Motor neuron (in vitro differentiated cells): ENCODE measurements around the gene SMARCA2. TPM values are rescaled to one million over a fixed set of nuclear protein-coding genes. Genes with fewer than 3 reads are reported as not detected.
A peak's percentile ranks its signal among the peaks of the same experiment; 100 is the strongest.

ENCODE experiments used
- ATAC-seq, 8 experiments: fragments of 200-7000 bp; cut with Tn5 transposase; replicated peaks in 6 of 8; 2 replicates each; pipeline ENCODE4 v1.8.0; 2021; ENCODE audit warnings: mild to moderate bottlenecking in 8 of 8, moderate library complexity in 8 of 8
- H3K27ac ChIP-seq, 2 donors: fragments of 250-450 bp; sonication (Bioruptor Pico); 2 replicates each; pipeline ENCODE4 v1.9.0; 2021; ENCODE audit warnings: antibody characterized with exemption in 2 of 2, mild to moderate bottlenecking in 2 of 2, moderate library complexity in 1 of 2
- H3K4me1 ChIP-seq, 2 donors: fragments of 250-450 bp; sonication (Bioruptor Pico); replicated peaks in 1 of 2; 2 replicates each; pipeline ENCODE4 v1.6.1; 2021; ENCODE audit warnings: antibody characterized with exemption in 2 of 2, mild to moderate bottlenecking in 2 of 2, moderate library complexity in 1 of 2
- H3K4me3 ChIP-seq, 5 donors: fragments of 250-450 bp; sonication (Bioruptor Pico); 2 replicates each; pipeline ENCODE4 v1.9.0; 2021; ENCODE audit warnings: antibody characterized with exemption in 5 of 5, mild to moderate bottlenecking in 5 of 5, moderate library complexity in 4 of 5
- WGBS, 10 experiments: fragments of 450-650 bp; shearing (Covaris generic); methylation state at CpG; one replicate each; pipeline ENCODE4 v1.0.0; 2022; 5-methylcytosine and 5-hydroxymethylcytosine counted together
- in situ Hi-C, 9 experiments: fragments of 400-800 bp; cut with MboI; loops; one replicate each; pipeline ENCODE4 v1.15.0; 2021; ENCODE audit warnings: low sequenced_read_pairs in 9 of 9, low pct_unique_long_range_greater_than_20kb in 2 of 9; ENCODE audit not compliant: unreplicated experiment in 9 of 9
- total RNA-seq, 8 experiments: library from RNA; unstranded; fragments of 300-600 nt; gene quantifications; 2 replicates each; pipeline versions ENCODE4 v1.2.3 to v1.2.4, GENCODE V29; 2022

Gene SMARCA2
- total RNA-seq, 8 experiments from 2014 or later = 16.7 to 217 (median 66.6) TPM

- in situ Hi-C loops = no loop called here
- peaks cover 0 to 4% of the 10 kb centered on the region in 2 donors for H3K4me1 ChIP-seq
- ATAC-seq = no peak
- no peak overlapping the region for H3K27ac ChIP-seq
- 33 to 100% (median 90%) methylated on average over 1 to 2 of the region's 2 CpGs; no CpG with 5 or more reads in 1 of the 10 experiments for WGBS, 10 experiments
- no peak overlapping the region for H3K4me3 ChIP-seq
Observed at GRCh38 chr9:2029666-2030170, 14.6 kb downstream of the SMARCA2 start.

- Histone ChIP-seq H3K4me1 (no peaks in the 10 kb centered on the region), H3K27ac (no peak overlapping the region), H3K4me3 (no peak overlapping the region)
- WGBS, 10 experiments = 21 to 88% (median 65%) methylated on average over 2 to 5 of the region's 5 CpGs
- no peak for ATAC-seq
- in situ Hi-C loops = no loop called here
Observed at GRCh38 chr9:2032234-2032633, 17.1 kb downstream of the SMARCA2 start.

DNA sequence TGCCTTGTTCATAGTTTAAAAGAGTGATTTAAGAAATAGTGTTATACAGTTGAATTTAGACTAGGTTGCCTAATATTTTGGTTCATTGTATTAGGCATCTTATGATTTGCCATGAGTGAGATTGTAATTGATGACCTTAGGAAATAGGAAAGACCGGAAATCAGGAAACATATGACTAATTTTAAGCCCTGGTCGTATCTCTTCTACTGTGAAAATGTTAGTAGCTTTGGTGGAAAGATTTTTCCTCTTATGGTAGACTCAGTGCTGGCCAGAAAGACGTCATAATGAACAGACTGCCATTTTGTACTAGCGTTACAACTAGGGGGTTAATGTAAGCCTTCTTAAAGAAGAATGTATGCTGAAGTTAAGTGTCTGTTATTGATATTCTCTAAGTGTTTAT is 21.7 kb downstream of the SMARCA2 start:
- no peak overlapping the region for H3K27ac ChIP-seq

DNA sequence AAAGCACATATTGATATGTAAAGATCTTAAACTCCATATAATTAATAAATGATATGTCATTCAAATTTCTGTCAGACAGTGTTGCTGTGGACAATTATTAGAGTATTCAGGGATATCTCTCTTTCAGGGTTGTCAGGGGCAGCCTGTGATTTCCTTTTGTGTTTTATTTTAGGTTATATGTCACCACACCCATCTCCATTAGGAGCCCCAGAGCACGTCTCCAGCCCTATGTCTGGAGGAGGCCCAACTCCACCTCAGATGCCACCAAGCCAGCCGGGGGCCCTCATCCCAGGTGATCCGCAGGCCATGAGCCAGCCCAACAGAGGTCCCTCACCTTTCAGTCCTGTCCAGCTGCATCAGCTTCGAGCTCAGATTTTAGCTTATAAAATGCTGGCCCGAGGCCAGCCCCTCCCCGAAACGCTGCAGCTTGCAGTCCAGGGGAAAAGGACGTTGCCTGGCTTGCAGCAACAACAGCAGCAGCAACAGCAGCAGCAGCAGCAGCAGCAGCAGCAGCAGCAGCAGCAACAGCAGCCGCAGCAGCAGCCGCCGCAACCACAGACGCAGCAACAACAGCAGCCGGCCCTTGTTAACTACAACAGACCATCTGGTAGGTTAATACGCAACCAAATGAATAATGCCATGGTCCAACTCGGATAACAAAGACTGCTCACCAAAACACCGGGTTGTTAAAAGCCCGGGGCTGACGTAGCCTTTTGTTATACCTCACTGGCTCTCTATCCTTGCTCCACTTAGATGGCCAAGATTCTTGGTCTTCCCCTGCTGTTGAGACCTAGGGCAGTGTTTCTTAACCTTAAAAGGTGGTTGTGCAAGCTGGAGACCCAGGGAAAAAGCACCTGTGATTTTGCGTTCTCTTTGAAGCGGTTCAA is 24.4 kb downstream of the SMARCA2 start:
- Histone ChIP-seq H3K27ac (no peak overlapping the region), H3K4me3 (no peak overlapping the region), H3K4me1 (peaks cover 3% of the 10 kb centered on the region in 2 donors)
- WGBS, 10 experiments = 20 to 100% (median 59%) methylated on average over 1 to 19 of the region's 20 CpGs; no CpG with 5 or more reads in 2 of the 10 experiments
- peak in 1 of 8 experiments; percentile 71 for ATAC-seq
- in situ Hi-C loops = no loop called here

More for the DNA sequence above, 21.7 kb downstream of the SMARCA2 start:
- peaks cover 0 to 3% of the 10 kb centered on the region in 2 donors for H3K4me1 ChIP-seq
- in situ Hi-C loops = no loop called here
- 50 to 100% (median 96%) methylated on average over 2 to 4 of the region's 4 CpGs; no CpG with 5 or more reads in 1 of the 10 experiments for WGBS, 10 experiments
- no peak overlapping the region for H3K4me3 ChIP-seq
- no peak for ATAC-seq

- in situ Hi-C loops = no loop called here
- no peak for ATAC-seq
- no peak overlapping the region for H3K4me3 ChIP-seq
- H3K27ac ChIP-seq = no peak overlapping the region
- WGBS, 10 experiments = 80 to 100% (median 93%) methylated on average over 1 to 3 of the region's 3 CpGs; no CpG with 5 or more reads in 2 of the 10 experiments
- H3K4me1 ChIP-seq = peaks cover 3% of the 10 kb centered on the region in 2 donors
Observed at GRCh38 chr9:2040828-2041227, 25.7 kb downstream of the SMARCA2 start.

GRCh38 chr9:2041736-2042135 is 26.6 kb downstream of the SMARCA2 start:
- Histone ChIP-seq H3K27ac (no peak overlapping the region), H3K4me3 (no peak overlapping the region), H3K4me1 (peaks cover 3% of the 10 kb centered on the region in 2 donors)
- in situ Hi-C loops = no loop called here
- WGBS, 10 experiments = 92 to 100% (median 100%) methylated on average over 1 to 2 of the region's 2 CpGs; no CpG with 5 or more reads in 3 of the 10 experiments
- no peak for ATAC-seq

DNA sequence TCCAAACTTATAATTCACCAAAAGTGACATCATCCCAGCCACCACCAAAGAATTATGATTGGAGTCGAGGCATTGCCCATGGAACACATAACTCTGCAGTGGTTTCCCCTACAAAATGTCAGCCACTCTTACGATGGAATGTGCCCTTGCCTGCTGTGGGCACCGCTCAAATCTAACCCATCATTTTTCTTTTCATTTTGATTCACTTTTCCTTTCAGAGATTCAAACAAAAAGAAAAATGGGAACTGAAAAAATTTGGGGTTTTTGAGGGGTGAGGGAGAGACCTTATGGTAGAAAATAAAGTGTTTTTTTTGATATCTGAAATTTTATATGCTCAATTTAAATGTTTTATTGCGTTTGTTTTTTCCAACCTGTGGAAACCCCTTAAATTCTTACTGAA is 28.1 kb downstream of the SMARCA2 start:
- Histone ChIP-seq H3K4me3 (no peak overlapping the region), H3K27ac (no peak overlapping the region), H3K4me1 (peaks cover 3% of the 10 kb centered on the region in 2 donors)
- ATAC-seq = no peak
- in situ Hi-C loops = no loop called here
- WGBS, 10 experiments = 44 to 100% (median 86%) methylated on average over 1 to 4 of the region's 4 CpGs; no CpG with 5 or more reads in 1 of the 10 experiments

GRCh38 chr9:2043881-2044462 is 28.8 kb downstream of the SMARCA2 start:
- Histone ChIP-seq H3K27ac (no peak overlapping the region), H3K4me1 (peaks cover 3% of the 10 kb centered on the region in 2 donors), H3K4me3 (no peak overlapping the region)
- WGBS, 10 experiments = 60 to 100% (median 87%) methylated on average over 1 to 11 of the region's 12 CpGs
- no peak for ATAC-seq
- in situ Hi-C loops = no loop called here

DNA sequence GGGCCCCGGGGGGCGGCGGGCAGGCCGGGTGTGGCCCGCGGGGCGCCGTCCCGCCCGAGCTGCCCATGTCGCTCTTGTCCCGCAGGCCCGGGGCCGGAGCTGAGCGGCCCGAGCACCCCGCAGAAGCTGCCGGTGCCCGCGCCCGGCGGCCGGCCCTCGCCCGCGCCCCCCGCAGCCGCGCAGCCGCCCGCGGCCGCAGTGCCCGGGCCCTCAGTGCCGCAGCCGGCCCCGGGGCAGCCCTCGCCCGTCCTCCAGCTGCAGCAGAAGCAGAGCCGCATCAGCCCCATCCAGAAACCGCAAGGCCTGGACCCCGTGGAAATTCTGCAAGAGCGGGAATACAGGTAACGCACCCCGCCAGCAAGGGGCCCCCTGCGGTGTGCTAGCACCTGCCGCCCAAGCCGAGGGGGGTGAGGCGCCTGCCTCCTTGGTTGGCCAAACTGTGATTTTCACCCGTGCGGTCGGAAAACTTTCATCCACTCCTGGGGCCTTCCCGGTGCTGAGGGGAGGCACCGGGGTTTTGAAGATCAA is 32.1 kb downstream of the SMARCA2 start:
- WGBS, 10 experiments = 56 to 98% (median 90%) methylated on average over 2 to 23 of the region's 54 CpGs; no CpG with 5 or more reads in 5 of the 10 experiments
- in situ Hi-C loops = no loop called here
- Histone ChIP-seq H3K4me1 (peaks cover 0 to 3% of the 10 kb centered on the region in 2 donors), H3K4me3 (no peak overlapping the region), H3K27ac (no peak overlapping the region)
- ATAC-seq = no peak

DNA sequence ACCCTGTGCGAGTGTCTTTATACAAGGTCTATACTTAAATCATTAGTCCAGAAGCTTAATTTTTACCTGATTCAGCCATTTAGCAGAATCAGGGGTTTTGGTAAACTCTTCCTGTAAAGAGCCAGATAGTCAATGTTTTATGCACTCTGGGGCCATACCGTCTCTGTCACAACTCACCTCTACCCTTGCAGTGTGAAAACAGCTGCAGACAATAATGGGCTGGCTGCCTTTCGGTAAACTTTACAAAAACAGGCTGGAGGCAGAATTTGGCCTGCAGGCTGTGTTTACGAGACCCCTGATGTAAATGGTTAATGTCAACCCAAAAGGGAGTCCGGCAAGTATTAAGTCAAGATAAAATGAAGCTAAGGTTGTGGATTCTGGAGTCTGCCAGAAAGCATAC is 32.8 kb downstream of the SMARCA2 start:
- H3K27ac ChIP-seq = no peak overlapping the region
- peaks cover 0 to 3% of the 10 kb centered on the region in 2 donors for H3K4me1 ChIP-seq
- in situ Hi-C loops = no loop called here
- H3K4me3 ChIP-seq = no peak overlapping the region
- WGBS, 10 experiments = 60 to 100% (median 95%) methylated on average over 1 to 5 of the region's 5 CpGs; no CpG with 5 or more reads in 1 of the 10 experiments
- no peak for ATAC-seq

GRCh38 chr9:2050236-2050635 is 35.1 kb downstream of the SMARCA2 start:
- 83 to 100% (median 96%) methylated on average over 1 to 3 of the region's 3 CpGs for WGBS, 10 experiments
- Histone ChIP-seq H3K27ac (no peak overlapping the region), H3K4me3 (no peak overlapping the region), H3K4me1 (peaks cover 0 to 1% of the 10 kb centered on the region in 2 donors)
- in situ Hi-C loops = loop anchor here in 1 of 9 experiments (25.0 kb wide), 1 partner anchor 338 kb away; no protein-coding TSS in a partner anchor
- no peak for ATAC-seq

DNA sequence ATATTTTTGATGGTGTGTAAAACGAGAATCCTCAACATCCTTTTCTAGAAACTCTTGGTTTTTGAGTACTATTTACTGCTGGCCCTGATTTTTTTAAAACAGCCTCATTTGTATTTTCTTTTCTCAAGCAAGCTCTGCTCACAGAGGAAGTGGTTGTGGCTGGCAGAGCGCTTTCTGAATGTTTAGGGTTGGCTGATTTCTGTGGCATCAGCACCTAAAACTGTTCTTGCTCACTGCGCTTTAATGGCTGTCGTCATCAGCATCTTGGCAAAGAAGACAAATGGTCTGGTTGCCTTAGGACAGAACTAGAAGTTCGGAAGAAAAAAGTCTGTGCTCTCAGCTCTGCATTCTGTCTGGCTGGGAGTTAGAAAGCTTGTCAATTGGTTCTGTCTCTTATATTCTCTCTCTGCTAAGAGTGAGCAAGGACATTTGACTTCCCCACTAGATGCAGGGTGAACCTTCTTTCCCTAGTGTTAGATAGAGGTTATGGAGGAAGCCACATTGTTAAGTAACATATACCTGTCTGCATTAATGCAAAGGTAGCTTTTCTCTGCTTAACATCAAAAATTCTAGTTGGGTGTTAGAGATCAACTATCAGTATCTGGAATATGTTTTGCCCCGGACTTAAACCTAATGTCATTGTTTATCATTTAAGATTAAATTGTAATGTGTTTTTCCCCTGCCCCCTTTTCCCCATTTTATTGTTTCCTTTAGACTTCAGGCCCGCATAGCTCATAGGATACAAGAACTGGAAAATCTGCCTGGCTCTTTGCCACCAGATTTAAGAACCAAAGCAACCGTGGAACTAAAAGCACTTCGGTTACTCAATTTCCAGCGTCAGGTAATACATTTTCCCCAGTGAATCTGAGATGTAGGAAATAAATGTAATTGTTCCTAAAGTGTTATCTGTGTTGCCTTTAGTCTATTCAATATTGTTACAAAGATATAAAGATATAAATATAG is 39.0 kb downstream of the SMARCA2 start:
- WGBS, 10 experiments = 40 to 89% (median 75%) methylated on average over 5 to 10 of the region's 10 CpGs
- no peak overlapping the region for H3K27ac ChIP-seq
- no peak overlapping the region for H3K4me3 ChIP-seq
- in situ Hi-C loops = loop anchor here in 1 of 9 experiments (25.0 kb wide), 1 partner anchor 342 kb away; no protein-coding TSS in a partner anchor
- ATAC-seq = peak in 1 of 8 experiments; percentile 8
- peaks cover 0 to 5% of the 10 kb centered on the region in 2 donors for H3K4me1 ChIP-seq
